Liver (tissue), 9 donors: Measurements from ENCODE around the gene ALDH1L1. TPM values are rescaled to one million over a fixed set of nuclear protein-coding genes. Genes with fewer than 3 reads are reported as not detected.
A peak's percentile ranks its signal among the peaks of the same experiment; 100 is the strongest.

Source experiments
- DNase-seq: peaks from one replicate; pipeline ENCODE4 v3.0.0-alpha.2; 2017; ENCODE audit warnings: low spot score
- H3K27ac ChIP-seq, 2 donors: one replicate each; pipeline ENCODE4 v1.7.0; 2013; ENCODE audit warnings: inconsistent platforms in 2 of 2, low read length in 2 of 2, control low read depth in 1 of 2, low read depth in 1 of 2, mild to moderate bottlenecking in 1 of 2
- H3K27me3 ChIP-seq, 4 donors: one replicate each; pipeline versions ENCODE4 v1.6.1 to v1.7.0; 2013; ENCODE audit warnings: low read length in 3 of 4, inconsistent platforms in 1 of 4, mild to moderate bottlenecking in 1 of 4, moderate library complexity in 1 of 4; ENCODE audit not compliant: control insufficient read depth in 4 of 4, insufficient read depth in 4 of 4
- H3K36me3 ChIP-seq, 4 donors: one replicate each; pipeline versions ENCODE4 v1.6.1 to v1.7.0; 2013; ENCODE audit warnings: low read length in 3 of 4, mild to moderate bottlenecking in 3 of 4, low read depth in 1 of 4, moderate library complexity in 1 of 4; ENCODE audit not compliant: control insufficient read depth in 4 of 4, insufficient read depth in 3 of 4
- H3K4me1 ChIP-seq, 4 donors: one replicate each; pipeline versions ENCODE4 v1.6.1 to v1.7.0; 2013; ENCODE audit warnings: low read length in 3 of 4, mild to moderate bottlenecking in 3 of 4, moderate library complexity in 1 of 4; ENCODE audit not compliant: control insufficient read depth in 4 of 4, insufficient read depth in 4 of 4
- H3K4me3 ChIP-seq, 3 donors: one replicate each; pipeline versions ENCODE4 v1.6.1 to v1.7.0; 2013; ENCODE audit warnings: low read length in 3 of 3, control low read depth in 1 of 3, low read depth in 1 of 3, mild to moderate bottlenecking in 1 of 3
- H3K9ac ChIP-seq, 2 donors: one replicate each; pipeline ENCODE4 v1.7.0; 2013; ENCODE audit warnings: low read length in 2 of 2, mild to moderate bottlenecking in 2 of 2, moderate library complexity in 2 of 2, control low read depth in 1 of 2, low read depth in 1 of 2
- H3K9me3 ChIP-seq, 4 donors: one replicate each; pipeline versions ENCODE4 v1.6.1 to v1.7.0; 2013; ENCODE audit warnings: low read length in 3 of 4; ENCODE audit not compliant: control insufficient read depth in 4 of 4
- FOXA1 ChIP-seq: IDR thresholded peaks from 2 replicates; pipeline ENCODE4 v1.6.1; 2016; ENCODE audit warnings: antibody characterized with exemption
- HNF4G ChIP-seq: IDR thresholded peaks from 2 replicates; pipeline ENCODE4 v1.6.1; 2016; ENCODE audit warnings: antibody characterized with exemption
- NR2F2 ChIP-seq: IDR thresholded peaks from 2 replicates; pipeline ENCODE4 v1.6.1; 2016; ENCODE audit warnings: antibody characterized with exemption
- RAD21 ChIP-seq, 2 donors: IDR thresholded peaks; 2 replicates each; pipeline ENCODE4 v1.6.1; 2016; ENCODE audit warnings: antibody characterized with exemption in 2 of 2, mild to moderate bottlenecking in 2 of 2
- TAF1 ChIP-seq: conservative IDR thresholded peaks from 2 replicates; pipeline ENCODE4 v1.6.1; 2016; ENCODE audit warnings: antibody characterized with exemption, mild to moderate bottlenecking
- YY1 ChIP-seq: IDR thresholded peaks from 2 replicates; pipeline ENCODE4 v1.6.1; 2016; ENCODE audit warnings: antibody characterized with exemption, mild to moderate bottlenecking
- WGBS: extraction: QIAGEN DNeasy Blood & Tissue Kit; methylation state at CpG from one replicate; pipeline ENCODE4 v1.1.7; 2013; 5-methylcytosine and 5-hydroxymethylcytosine counted together
- polyA plus RNA-seq, 2 donors: library from polyadenylated mRNA; stranded (reverse) in 1 of 2; unstranded in 1 of 2; fragments of 200-250 nt in 1 of 2; fragments of >200 nt in 1 of 2; fragmentation: Nextera tagmentation in 1 of 2; extraction: Ambion mirVana in 1 of 2; gene quantifications; one replicate each; pipeline versions ENCODE4 v1.2.1 to v1.2.3, GENCODE V29; 2013 to 2015
- total RNA-seq, 2 donors: library from RNA; depleted of rRNA; stranded (reverse); fragments of >200 nt; gene quantifications; one replicate each; pipeline ENCODE4 v1.2.3, GENCODE V29; 2014
- TF ChIP-seq, protein P1 (sequence below): IDR thresholded peaks from 2 replicates; pipeline ENCODE4 v1.6.1; 2016; ENCODE audit warnings: antibody characterized with exemption, mild to moderate bottlenecking
- TF ChIP-seq, protein P2 (sequence below): IDR thresholded peaks from 2 replicates; pipeline ENCODE4 v1.6.1; 2016; ENCODE audit warnings: antibody characterized with exemption
- TF ChIP-seq, protein P3 (sequence below): fragments of 150-350 bp; IDR thresholded peaks from 2 replicates; pipeline ENCODE4 v1.5.1; 2017; ENCODE audit warnings: improper control_type of control experiment, low read depth, low read length; ENCODE audit not compliant: missing input control
- donor health status: healthy.
- donor health status: healthy.
- donor health status: healthy.
- donor health status: healthy.
- donor health status: healthy.

Gene ALDH1L1
- total and polyA plus RNA-seq, 4 donors = 46.7 to 234 (median 147) TPM

DNA sequence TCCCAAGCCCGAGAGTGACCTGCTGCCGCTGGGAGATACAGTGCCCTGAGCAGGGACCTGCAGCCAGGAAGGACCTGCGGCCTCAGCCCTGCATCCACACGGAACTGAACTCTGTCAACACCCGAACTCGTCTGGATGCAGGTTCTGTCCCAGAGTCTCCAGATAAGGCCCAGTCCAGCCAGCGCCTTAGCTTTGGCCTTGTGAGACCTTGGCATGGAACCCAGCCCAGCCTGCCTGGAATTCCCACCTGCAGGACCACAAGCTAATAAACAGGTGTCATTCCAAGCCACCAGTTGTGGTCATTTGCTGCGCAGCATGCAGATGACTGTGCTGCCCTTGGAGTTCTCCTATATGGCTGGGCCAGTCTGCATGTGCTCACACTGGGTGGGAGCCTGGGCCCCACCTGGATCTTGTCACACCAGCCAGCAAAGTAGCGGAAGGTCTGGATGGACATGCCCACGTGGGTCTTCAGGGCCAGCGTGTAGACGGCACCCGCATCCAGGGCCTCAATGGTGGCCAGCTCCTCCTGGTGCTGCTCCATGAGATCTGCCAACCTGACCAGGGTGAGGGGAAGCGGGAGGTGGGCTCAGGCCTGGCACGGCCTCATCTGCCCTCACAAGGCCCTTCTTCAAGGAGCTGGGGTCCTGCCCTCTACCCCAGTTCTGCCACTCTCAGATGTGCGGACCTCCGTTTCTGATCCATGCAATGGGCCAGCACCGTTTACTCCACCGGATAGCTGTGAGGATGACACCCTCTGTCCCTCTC is 49.2 kb downstream of the ALDH1L1 start:
- Histone ChIP-seq H3K4me1 (peaks cover 0 to 4% (median 0%) of the 10 kb centered on the region in 4 donors), H3K9me3 (no peaks in the 10 kb centered on the region), H3K27me3 (no peaks in the 10 kb centered on the region), H3K9ac (no peak overlapping the region), H3K4me3 (no peak overlapping the region), H3K27ac (no peak overlapping the region), H3K36me3 (peaks cover 13 to 71% (median 44%) of the 10 kb centered on the region in 4 donors)
- WGBS = 80% methylated on average over 19 of the region's 19 CpGs
- DNase-seq = peak; percentile 28
- TF ChIP-seq, protein P1, sequence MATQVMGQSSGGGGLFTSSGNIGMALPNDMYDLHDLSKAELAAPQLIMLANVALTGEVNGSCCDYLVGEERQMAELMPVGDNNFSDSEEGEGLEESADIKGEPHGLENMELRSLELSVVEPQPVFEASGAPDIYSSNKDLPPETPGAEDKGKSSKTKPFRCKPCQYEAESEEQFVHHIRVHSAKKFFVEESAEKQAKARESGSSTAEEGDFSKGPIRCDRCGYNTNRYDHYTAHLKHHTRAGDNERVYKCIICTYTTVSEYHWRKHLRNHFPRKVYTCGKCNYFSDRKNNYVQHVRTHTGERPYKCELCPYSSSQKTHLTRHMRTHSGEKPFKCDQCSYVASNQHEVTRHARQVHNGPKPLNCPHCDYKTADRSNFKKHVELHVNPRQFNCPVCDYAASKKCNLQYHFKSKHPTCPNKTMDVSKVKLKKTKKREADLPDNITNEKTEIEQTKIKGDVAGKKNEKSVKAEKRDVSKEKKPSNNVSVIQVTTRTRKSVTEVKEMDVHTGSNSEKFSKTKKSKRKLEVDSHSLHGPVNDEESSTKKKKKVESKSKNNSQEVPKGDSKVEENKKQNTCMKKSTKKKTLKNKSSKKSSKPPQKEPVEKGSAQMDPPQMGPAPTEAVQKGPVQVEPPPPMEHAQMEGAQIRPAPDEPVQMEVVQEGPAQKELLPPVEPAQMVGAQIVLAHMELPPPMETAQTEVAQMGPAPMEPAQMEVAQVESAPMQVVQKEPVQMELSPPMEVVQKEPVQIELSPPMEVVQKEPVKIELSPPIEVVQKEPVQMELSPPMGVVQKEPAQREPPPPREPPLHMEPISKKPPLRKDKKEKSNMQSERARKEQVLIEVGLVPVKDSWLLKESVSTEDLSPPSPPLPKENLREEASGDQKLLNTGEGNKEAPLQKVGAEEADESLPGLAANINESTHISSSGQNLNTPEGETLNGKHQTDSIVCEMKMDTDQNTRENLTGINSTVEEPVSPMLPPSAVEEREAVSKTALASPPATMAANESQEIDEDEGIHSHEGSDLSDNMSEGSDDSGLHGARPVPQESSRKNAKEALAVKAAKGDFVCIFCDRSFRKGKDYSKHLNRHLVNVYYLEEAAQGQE = no peak
- TF ChIP-seq NR2F2 (no peak), YY1 (no peak), TAF1 (no peak)
- TF ChIP-seq, protein P2, sequence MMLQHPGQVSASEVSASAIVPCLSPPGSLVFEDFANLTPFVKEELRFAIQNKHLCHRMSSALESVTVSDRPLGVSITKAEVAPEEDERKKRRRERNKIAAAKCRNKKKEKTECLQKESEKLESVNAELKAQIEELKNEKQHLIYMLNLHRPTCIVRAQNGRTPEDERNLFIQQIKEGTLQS = no peak

DNA sequence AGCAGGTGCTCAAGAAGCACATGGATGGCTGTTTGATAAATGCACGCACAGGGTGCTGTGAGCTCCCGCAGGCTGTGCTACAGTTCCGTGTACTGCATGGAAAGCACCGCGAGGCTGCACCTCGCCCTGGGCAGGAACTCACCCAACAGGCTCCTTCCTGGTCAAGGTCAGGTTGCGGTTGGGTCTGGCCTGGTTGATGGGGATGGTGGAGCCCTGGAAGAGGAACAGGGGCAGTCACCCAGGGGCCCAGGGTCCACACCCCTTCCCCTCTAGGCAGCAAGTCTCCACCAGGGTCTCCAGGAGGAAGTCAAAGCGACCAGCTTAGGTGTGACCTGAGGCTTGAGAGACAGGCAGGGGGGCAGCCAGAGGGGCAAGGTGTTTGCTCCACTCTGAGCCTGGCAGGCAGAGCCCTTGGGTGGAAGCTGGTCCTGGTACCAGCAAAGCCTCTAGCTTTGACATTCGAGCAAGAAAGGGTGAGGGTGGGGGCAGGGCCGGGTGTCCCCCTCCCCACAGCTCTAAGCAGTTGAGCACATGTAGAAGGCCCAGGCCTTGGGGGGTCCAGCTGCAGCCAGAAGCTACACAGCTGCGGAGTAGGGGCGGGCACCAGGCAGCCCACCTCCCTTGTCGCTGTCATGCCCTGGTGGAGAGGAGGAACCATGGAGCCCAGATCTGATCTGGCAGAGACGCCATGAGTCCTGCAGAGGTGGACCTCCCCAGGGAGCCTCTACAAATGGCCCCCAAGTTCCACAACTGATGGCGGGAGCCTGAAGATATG is 50.1 kb downstream of the ALDH1L1 start:
- H3K4me1 ChIP-seq = peaks cover 0 to 4% (median 0%) of the 10 kb centered on the region in 4 donors
- DNase-seq = peak; percentile 31
- H3K36me3 ChIP-seq = peaks cover 8 to 68% (median 43%) of the 10 kb centered on the region in 4 donors
- no peak overlapping the region for H3K4me3 ChIP-seq
- no peak overlapping the region for H3K27ac ChIP-seq
- no peaks in the 10 kb centered on the region for H3K9me3 ChIP-seq
- H3K27me3 ChIP-seq = no peaks in the 10 kb centered on the region
- TF ChIP-seq HNF4G = no peak
- H3K9ac ChIP-seq = no peak overlapping the region
- 65% methylated on average over 15 of the region's 15 CpGs for WGBS

DNA sequence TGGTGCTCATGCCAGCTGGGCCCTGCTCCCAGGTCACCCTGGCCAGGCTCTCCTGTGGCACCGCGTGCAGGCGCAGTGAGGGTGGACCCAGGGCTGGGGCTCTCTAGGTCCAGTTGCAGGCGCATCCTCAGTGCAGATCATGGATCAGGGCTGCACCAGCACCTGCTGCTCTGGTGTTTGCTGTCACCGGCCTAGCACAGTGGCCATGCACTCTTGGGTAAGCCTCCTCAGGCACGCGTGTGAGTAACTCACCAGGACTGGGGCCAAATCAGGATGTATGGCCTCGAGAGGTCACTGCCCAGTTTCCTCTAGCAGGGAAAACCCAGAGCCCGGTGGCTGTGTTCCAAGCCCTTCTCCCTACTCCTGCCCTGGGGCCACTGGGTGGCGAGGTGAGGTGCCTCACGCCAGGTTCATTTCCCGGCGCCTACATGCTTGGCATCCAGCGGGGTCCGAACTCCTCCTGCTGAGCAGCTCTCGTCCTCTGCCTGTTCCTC is 50.9 kb downstream of the ALDH1L1 start:
- H3K4me1 ChIP-seq = peaks cover 0 to 4% (median 0%) of the 10 kb centered on the region in 4 donors
- TF ChIP-seq, protein P3, sequence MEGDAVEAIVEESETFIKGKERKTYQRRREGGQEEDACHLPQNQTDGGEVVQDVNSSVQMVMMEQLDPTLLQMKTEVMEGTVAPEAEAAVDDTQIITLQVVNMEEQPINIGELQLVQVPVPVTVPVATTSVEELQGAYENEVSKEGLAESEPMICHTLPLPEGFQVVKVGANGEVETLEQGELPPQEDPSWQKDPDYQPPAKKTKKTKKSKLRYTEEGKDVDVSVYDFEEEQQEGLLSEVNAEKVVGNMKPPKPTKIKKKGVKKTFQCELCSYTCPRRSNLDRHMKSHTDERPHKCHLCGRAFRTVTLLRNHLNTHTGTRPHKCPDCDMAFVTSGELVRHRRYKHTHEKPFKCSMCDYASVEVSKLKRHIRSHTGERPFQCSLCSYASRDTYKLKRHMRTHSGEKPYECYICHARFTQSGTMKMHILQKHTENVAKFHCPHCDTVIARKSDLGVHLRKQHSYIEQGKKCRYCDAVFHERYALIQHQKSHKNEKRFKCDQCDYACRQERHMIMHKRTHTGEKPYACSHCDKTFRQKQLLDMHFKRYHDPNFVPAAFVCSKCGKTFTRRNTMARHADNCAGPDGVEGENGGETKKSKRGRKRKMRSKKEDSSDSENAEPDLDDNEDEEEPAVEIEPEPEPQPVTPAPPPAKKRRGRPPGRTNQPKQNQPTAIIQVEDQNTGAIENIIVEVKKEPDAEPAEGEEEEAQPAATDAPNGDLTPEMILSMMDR = no peak
- TF ChIP-seq NR2F2 (peak; percentile 69), FOXA1 (no peak), RAD21 (IDR thresholded peaks at IDR 0.05) (peak in 1 of 2 donors; percentile 31), HNF4G (no peak)
- TF ChIP-seq, protein P1 = no peak
- H3K27me3 ChIP-seq = no peaks in the 10 kb centered on the region
- 64% methylated on average over 16 of the region's 16 CpGs for WGBS
- H3K4me3 ChIP-seq = no peak overlapping the region
- H3K27ac ChIP-seq = no peak overlapping the region
- no peak overlapping the region for H3K9ac ChIP-seq
- peak; percentile 30 for DNase-seq
- H3K36me3 ChIP-seq = peaks cover 6 to 60% (median 43%) of the 10 kb centered on the region in 4 donors
- no peaks in the 10 kb centered on the region for H3K9me3 ChIP-seq
